K562 (cell line): ENCODE measurements around the gene MAML1. TPM values are rescaled to one million over a fixed set of nuclear protein-coding genes. Genes with fewer than 3 reads are reported as not detected.

Experiments used
- BCOR ChIP-seq: fragments of 450-650 bp; IDR thresholded peaks from 2 replicates; pipeline ENCODE4 v1.6.1; 2016
- CCAR2 ChIP-seq: fragments of 200-400 bp; formaldehyde crosslinking; IDR thresholded peaks from 2 replicates; pipeline ENCODE4 v1.6.1; 2017; ENCODE audit warnings: mild to moderate bottlenecking, low read depth, low read length
- CEBPG ChIP-seq, 3 experiments: fragments of 200-800 bp in 1 of 3; sonication (Bioruptor generic) in 1 of 3; sonication (generic) in 1 of 3; formaldehyde crosslinking in 1 of 3; IDR thresholded peaks in 2 of 3; conservative IDR thresholded peaks in 1 of 3; 2 replicates each; pipeline versions ENCODE4 v1.6.1 to v1.8.0; 2016 to 2022; ENCODE audit warnings: missing compliant biosample characterization in 2 of 3, missing genetic modification characterization in 2 of 3, mild to moderate bottlenecking in 1 of 3, missing genetic modification reagents in 1 of 3
- ELF1 ChIP-seq: fragments of 200-800 bp; sonication (Bioruptor generic); IDR thresholded peaks from 2 replicates; pipeline ENCODE4 v1.6.1; 2016; ENCODE audit warnings: missing genetic modification characterization, missing compliant biosample characterization
- GTF2E2 ChIP-seq: fragments of 200-800 bp; sonication (Bioruptor generic); IDR thresholded peaks from 2 replicates; pipeline ENCODE4 v1.6.1; 2016; ENCODE audit warnings: missing genetic modification characterization, missing compliant biosample characterization
- HMGN3 ChIP-seq: IDR thresholded peaks from 2 replicates; pipeline ENCODE4 v1.6.1; 2011; ENCODE audit warnings: borderline replicate concordance, low read depth, mild to moderate bottlenecking, mixed read lengths, low read length; ENCODE audit not compliant: insufficient read length; ENCODE audit errors: extremely low read depth
- KDM1A ChIP-seq, 2 experiments: fragments of 450-650 bp; IDR thresholded peaks; 2 replicates each; pipeline ENCODE4 v1.6.1; 2016; ENCODE audit warnings: mild to moderate bottlenecking in 2 of 2
- MAZ ChIP-seq, 2 experiments: fragments of 450-650 bp in 1 of 2; sonication (generic) in 1 of 2; formaldehyde crosslinking; IDR thresholded peaks in 1 of 2; conservative IDR thresholded peaks in 1 of 2; 2 replicates each; pipeline versions ENCODE4 v1.4.0 to v1.5.0; 2020; ENCODE audit warnings: mild to moderate bottlenecking in 1 of 2, missing genetic modification reagents in 1 of 2
- NELFE ChIP-seq: IDR thresholded peaks from 2 replicates; pipeline ENCODE4 v1.6.1; 2011; ENCODE audit warnings: mild to moderate bottlenecking; ENCODE audit not compliant: insufficient read depth, insufficient read length
- NUFIP1 ChIP-seq: fragments of 450-650 bp; IDR thresholded peaks from 2 replicates; pipeline ENCODE4 v1.6.1; 2018; ENCODE audit not compliant: partially characterized antibody
- PHF8 ChIP-seq: fragments of 200-600 bp; sonication (generic); IDR thresholded peaks from 2 replicates; pipeline ENCODE4 v1.6.1; 2012; ENCODE audit warnings: mixed run types, mild to moderate bottlenecking, inconsistent platforms, low read length, moderate library complexity, borderline replicate concordance
- RBM15 ChIP-seq: fragments of 200-400 bp; formaldehyde crosslinking; IDR thresholded peaks from 2 replicates; pipeline ENCODE4 v1.6.1; 2018; ENCODE audit warnings: mild to moderate bottlenecking, low read length, moderate library complexity; ENCODE audit not compliant: insufficient read depth
- SMAD1 ChIP-seq: fragments of 150-350 bp; IDR thresholded peaks from 2 replicates; pipeline ENCODE4 v1.6.1; 2014; ENCODE audit warnings: low read length, low read depth; ENCODE audit not compliant: partially characterized antibody
- SP2 ChIP-seq: IDR thresholded peaks from 2 replicates; pipeline ENCODE4 v1.6.1; 2011; ENCODE audit warnings: mild to moderate bottlenecking, low read depth, low read length, moderate library complexity; ENCODE audit not compliant: poor library complexity, severe bottlenecking; ENCODE audit errors: extremely low read depth
- SRSF1 ChIP-seq: fragments of 200-400 bp; formaldehyde crosslinking; IDR thresholded peaks from 2 replicates; pipeline ENCODE4 v1.6.1; 2017; ENCODE audit warnings: mild to moderate bottlenecking, low read depth, low read length, moderate library complexity
- SRSF7 ChIP-seq: fragments of 200-400 bp; formaldehyde crosslinking; optimal IDR thresholded peaks from 2 replicates; pipeline ENCODE3; 2017; ENCODE audit warnings: mild to moderate bottlenecking, low read depth, low read length
- TCF7 ChIP-seq: sonication (generic); IDR thresholded peaks from 2 replicates; pipeline ENCODE4 v1.6.1; 2016; ENCODE audit warnings: antibody characterized with exemption, borderline replicate concordance
- THRAP3 ChIP-seq: fragments of 450-650 bp; IDR thresholded peaks from 2 replicates; pipeline ENCODE4 v1.6.1; 2016; ENCODE audit warnings: mild to moderate bottlenecking, inconsistent platforms, borderline replicate concordance
- polyA plus RNA-seq, 8 experiments: library from polyadenylated mRNA; depleted of rRNA in 4 of 8; stranded (reverse) in 5 of 8; unstranded in 3 of 8; fragments of >200 nt; fragmentation: Nextera tagmentation in 2 of 8; fragmentation: Illumina TruSeq in 1 of 8; extraction: Ambion mirVana in 2 of 8; extraction: Trizol in 1 of 8; gene quantifications; 2 replicates each; pipeline versions ENCODE4 v1.2.1 to v1.2.3, GENCODE V29; 2011 to 2014; ENCODE audit warnings: inconsistent platforms in 1 of 8, missing spikeins in 1 of 8
- total RNA-seq, 7 experiments: library from RNA; depleted of rRNA in 6 of 7; stranded (reverse); fragments of >200 nt in 6 of 7; fragmentation: Illumina TruSeq in 2 of 7; extraction: Trizol in 2 of 7; gene quantifications; 2 replicates each; pipeline versions ENCODE4 v1.2.1 to v1.2.3, GENCODE V29; 2011 to 2021; ENCODE audit warnings: low replicate concordance in 1 of 7
- TF ChIP-seq, protein P1 (sequence below): fragments of 450-650 bp; IDR thresholded peaks from 2 replicates; pipeline ENCODE4 v1.6.1; 2016; ENCODE audit warnings: missing biosample characterization, missing genetic modification characterization
- TF ChIP-seq, protein P2 (sequence below): fragments of 450-650 bp; IDR thresholded peaks from 2 replicates; pipeline ENCODE4 v1.6.1; 2016
- TF ChIP-seq, protein P3 (sequence below): fragments of 450-650 bp; IDR thresholded peaks from 2 replicates; pipeline ENCODE4 v1.6.1; 2017; ENCODE audit warnings: antibody characterized with exemption, mild to moderate bottlenecking

Gene MAML1
- total and polyA plus RNA-seq, 9 of the 15 experiments (the other 6 are each of a cell fraction or from before 2014, with no cell fraction given), result 0.32 to 18.4 (median 7.0) TPM

DNA sequence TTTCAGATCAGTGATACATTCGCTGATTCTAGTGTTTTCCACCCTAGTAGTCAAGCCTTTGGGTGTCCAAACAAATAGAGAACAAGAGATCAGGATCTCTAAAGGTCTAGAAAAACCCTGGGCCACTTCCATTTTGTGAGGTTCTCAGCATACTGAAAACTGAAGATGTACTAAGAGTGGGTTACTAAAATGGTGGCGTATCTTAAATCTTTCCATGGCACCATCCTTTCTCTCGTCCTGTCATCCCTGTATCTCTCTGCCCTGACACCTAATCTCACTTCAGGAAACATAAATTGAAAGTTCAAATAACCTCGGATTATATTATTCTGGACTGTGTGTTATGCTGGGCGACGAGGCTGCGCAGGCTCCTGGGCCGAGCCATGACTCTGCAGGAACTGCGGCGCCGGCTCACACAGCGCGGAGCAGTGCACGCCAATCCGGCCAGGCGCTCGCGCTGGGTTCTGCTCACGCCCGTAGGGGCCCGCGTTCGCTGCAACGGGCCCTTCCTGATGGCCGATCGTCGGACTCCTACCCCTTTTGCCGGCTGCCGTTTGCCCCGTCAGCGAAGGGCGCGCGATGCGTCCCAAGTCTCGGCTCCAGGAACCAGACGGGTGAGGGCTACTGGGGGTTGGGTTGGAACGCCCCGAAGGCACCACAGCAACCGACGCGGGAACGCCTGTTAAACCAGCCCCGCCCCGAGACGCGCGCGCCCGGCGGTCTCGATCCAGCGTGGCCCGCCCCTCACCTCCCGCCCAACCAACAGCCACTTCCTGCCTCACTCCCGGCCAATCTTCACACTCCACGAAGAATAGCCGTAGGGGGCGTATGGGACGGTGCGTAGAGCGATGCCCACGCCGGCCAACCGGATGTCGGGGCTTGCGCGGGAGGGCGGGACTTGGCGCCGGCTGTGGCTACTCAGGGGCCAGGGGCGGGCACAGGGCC is 34.4 kb upstream of the MAML1 start (continued):
- peak; percentile 93 for TF ChIP-seq ELF1 (tag)
- TF ChIP-seq, protein P1, sequence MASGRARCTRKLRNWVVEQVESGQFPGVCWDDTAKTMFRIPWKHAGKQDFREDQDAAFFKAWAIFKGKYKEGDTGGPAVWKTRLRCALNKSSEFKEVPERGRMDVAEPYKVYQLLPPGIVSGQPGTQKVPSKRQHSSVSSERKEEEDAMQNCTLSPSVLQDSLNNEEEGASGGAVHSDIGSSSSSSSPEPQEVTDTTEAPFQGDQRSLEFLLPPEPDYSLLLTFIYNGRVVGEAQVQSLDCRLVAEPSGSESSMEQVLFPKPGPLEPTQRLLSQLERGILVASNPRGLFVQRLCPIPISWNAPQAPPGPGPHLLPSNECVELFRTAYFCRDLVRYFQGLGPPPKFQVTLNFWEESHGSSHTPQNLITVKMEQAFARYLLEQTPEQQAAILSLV (tag), result no peak
- no peak for TF ChIP-seq SMAD1
- no peak for TF ChIP-seq KDM1A (IDR thresholded peaks at IDR 0.05)
- no peak for TF ChIP-seq CCAR2
- no peak for TF ChIP-seq NELFE
- TF ChIP-seq, protein P2, sequence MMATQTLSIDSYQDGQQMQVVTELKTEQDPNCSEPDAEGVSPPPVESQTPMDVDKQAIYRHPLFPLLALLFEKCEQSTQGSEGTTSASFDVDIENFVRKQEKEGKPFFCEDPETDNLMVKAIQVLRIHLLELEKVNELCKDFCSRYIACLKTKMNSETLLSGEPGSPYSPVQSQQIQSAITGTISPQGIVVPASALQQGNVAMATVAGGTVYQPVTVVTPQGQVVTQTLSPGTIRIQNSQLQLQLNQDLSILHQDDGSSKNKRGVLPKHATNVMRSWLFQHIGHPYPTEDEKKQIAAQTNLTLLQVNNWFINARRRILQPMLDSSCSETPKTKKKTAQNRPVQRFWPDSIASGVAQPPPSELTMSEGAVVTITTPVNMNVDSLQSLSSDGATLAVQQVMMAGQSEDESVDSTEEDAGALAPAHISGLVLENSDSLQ, result peak; percentile 100
- no peak for TF ChIP-seq TCF7
- peak; percentile 50 for TF ChIP-seq HMGN3
- TF ChIP-seq PHF8, result peak; percentile 92
- peak; percentile 41; the same call in 1 of the 2 replicates for TF ChIP-seq BCOR
- no peak for TF ChIP-seq RBM15
- TF ChIP-seq SRSF1, result no peak
- TF ChIP-seq MAZ (CRISPR knock-in tag; conservative IDR thresholded peaks at IDR 0.05 in 1 of 2, IDR thresholded peaks at IDR 0.05 in 1 of 2), result peak; percentile 74
- peak; percentile 95 for TF ChIP-seq SP2
- TF ChIP-seq GTF2E2 (tag), result no peak
- TF ChIP-seq, protein P3, sequence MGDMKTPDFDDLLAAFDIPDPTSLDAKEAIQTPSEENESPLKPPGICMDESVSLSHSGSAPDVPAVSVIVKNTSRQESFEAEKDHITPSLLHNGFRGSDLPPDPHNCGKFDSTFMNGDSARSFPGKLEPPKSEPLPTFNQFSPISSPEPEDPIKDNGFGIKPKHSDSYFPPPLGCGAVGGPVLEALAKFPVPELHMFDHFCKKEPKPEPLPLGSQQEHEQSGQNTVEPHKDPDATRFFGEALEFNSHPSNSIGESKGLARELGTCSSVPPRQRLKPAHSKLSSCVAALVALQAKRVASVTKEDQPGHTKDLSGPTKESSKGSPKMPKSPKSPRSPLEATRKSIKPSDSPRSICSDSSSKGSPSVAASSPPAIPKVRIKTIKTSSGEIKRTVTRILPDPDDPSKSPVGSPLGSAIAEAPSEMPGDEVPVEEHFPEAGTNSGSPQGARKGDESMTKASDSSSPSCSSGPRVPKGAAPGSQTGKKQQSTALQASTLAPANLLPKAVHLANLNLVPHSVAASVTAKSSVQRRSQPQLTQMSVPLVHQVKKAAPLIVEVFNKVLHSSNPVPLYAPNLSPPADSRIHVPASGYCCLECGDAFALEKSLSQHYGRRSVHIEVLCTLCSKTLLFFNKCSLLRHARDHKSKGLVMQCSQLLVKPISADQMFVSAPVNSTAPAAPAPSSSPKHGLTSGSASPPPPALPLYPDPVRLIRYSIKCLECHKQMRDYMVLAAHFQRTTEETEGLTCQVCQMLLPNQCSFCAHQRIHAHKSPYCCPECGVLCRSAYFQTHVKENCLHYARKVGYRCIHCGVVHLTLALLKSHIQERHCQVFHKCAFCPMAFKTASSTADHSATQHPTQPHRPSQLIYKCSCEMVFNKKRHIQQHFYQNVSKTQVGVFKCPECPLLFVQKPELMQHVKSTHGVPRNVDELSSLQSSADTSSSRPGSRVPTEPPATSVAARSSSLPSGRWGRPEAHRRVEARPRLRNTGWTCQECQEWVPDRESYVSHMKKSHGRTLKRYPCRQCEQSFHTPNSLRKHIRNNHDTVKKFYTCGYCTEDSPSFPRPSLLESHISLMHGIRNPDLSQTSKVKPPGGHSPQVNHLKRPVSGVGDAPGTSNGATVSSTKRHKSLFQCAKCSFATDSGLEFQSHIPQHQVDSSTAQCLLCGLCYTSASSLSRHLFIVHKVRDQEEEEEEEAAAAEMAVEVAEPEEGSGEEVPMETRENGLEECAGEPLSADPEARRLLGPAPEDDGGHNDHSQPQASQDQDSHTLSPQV, result peak; percentile 84
- no peak for TF ChIP-seq SRSF7
- no peak for TF ChIP-seq CEBPG (CRISPR knock-in tag; IDR thresholded peaks at IDR 0.05)
- TF ChIP-seq CEBPG (tag; conservative IDR thresholded peaks at IDR 0.05 in 1 of 2, IDR thresholded peaks at IDR 0.05 in 1 of 2), result no peak
- TF ChIP-seq THRAP3, result no peak
- TF ChIP-seq NUFIP1, result no peak
